Keratinocyte (primary cell): Measurements from ENCODE around the gene KRTAP12-1. TPM values are rescaled to one million over a fixed set of nuclear protein-coding genes. Genes with fewer than 3 reads are reported as not detected.

ENCODE experiments used
- DNase-seq: peaks from one replicate; pipeline ENCODE4 v3.0.0-alpha.2; 2011; ENCODE audit warnings: low read depth, missing footprints, low spot score
- FAIRE-seq: peaks from 2 replicates; lab custom pipeline; 2011; peaks lifted over from hg19 to GRCh38; lab: Jason Lieb, UNC
- H2AFZ ChIP-seq: 2 replicates; pipeline ENCODE4 v1.6.0; 2012; ENCODE audit warnings: low read length, control low read depth, inconsistent platforms; ENCODE audit not compliant: control insufficient read depth
- H3K27ac ChIP-seq: 2 replicates; pipeline ENCODE4 v1.5.1; 2011; ENCODE audit warnings: low read length; ENCODE audit not compliant: control insufficient read depth, insufficient read depth
- H3K27me3 ChIP-seq: 3 replicates; pipeline ENCODE4 v1.6.0; 2011; ENCODE audit warnings: low read length; ENCODE audit not compliant: control insufficient read depth, insufficient read depth; ENCODE audit errors: extremely low read depth
- H3K36me3 ChIP-seq, 2 experiments: 2 replicates in 1 of 2; 3 replicates in 1 of 2; pipeline ENCODE4 v1.5.1; 2011; ENCODE audit warnings: low read length in 2 of 2, mild to moderate bottlenecking in 1 of 2; ENCODE audit not compliant: control insufficient read depth in 2 of 2, insufficient read depth in 2 of 2; ENCODE audit errors: extremely low read depth in 1 of 2
- H3K4me1 ChIP-seq: 3 replicates; pipeline ENCODE4 v1.5.1; 2011; ENCODE audit warnings: low read length; ENCODE audit not compliant: control insufficient read depth, insufficient read depth; ENCODE audit errors: extremely low read depth
- H3K4me2 ChIP-seq: 3 replicates; pipeline ENCODE4 v1.6.0; 2011; ENCODE audit warnings: low read depth, low read length; ENCODE audit not compliant: control insufficient read depth, insufficient read depth; ENCODE audit errors: extremely low read depth
- H3K4me3 ChIP-seq, 3 experiments: fragments of 200-600 bp in 1 of 3; sonication (generic) in 1 of 3; 2 replicates in 2 of 3; 3 replicates in 1 of 3; pipeline ENCODE4 v1.5.1; 2011 to 2016; ENCODE audit warnings: low read length in 3 of 3, mild to moderate bottlenecking in 3 of 3, control low read depth in 2 of 3, inconsistent platforms in 1 of 3, low read depth in 1 of 3, mixed read lengths in 1 of 3, mixed run types in 1 of 3, moderate library complexity in 1 of 3; ENCODE audit not compliant: control insufficient read depth in 2 of 3, insufficient read depth in 2 of 3; ENCODE audit errors: extremely low read depth in 1 of 3
- H3K79me2 ChIP-seq: 2 replicates; pipeline ENCODE4 v1.6.0; 2012; ENCODE audit warnings: low read length; ENCODE audit not compliant: control insufficient read depth, insufficient read depth
- H3K9ac ChIP-seq: 3 replicates; pipeline ENCODE4 v1.6.0; 2011; ENCODE audit warnings: low read length; ENCODE audit not compliant: control insufficient read depth, insufficient read depth; ENCODE audit errors: extremely low read depth
- H3K9me1 ChIP-seq: 3 replicates; pipeline ENCODE4 v1.6.0; 2011; ENCODE audit warnings: low read length; ENCODE audit not compliant: control insufficient read depth, insufficient read depth; ENCODE audit errors: extremely low read depth
- H3K9me3 ChIP-seq: 2 replicates; pipeline ENCODE4 v1.5.1; 2012; ENCODE audit warnings: low read depth, low read length; ENCODE audit not compliant: control insufficient read depth
- H4K20me1 ChIP-seq: 3 replicates; pipeline ENCODE4 v1.6.0; 2011; ENCODE audit warnings: low read length; ENCODE audit not compliant: control insufficient read depth, insufficient read depth; ENCODE audit errors: extremely low read depth
- EZH2 ChIP-seq: IDR thresholded peaks from one replicate; pipeline ENCODE4 v1.6.1; 2012; ENCODE audit warnings: inconsistent platforms, mild to moderate bottlenecking, low read length, moderate library complexity
- dilution Hi-C: fragments of 300-500 bp; cut with MboI; formaldehyde crosslinking; loops from one replicate; pipeline ENCODE4 v1.7.0; 2020; ENCODE audit warnings: low sequenced_read_pairs; ENCODE audit not compliant: extremely low pct_ligation_motif_present
- polyA plus RNA-seq, 5 experiments: library from polyadenylated mRNA; depleted of rRNA in 3 of 5; stranded (reverse) in 3 of 5; stranded (forward) in 1 of 5; unstranded in 1 of 5; fragments of >200 nt; gene quantifications; 1 replicate in 1 of 5; 2 replicates in 3 of 5; 3 replicates in 1 of 5; pipeline versions ENCODE4 v1.2.1 to v1.2.3, GENCODE V29; 2011 to 2012; ENCODE audit warnings: missing spikeins in 2 of 5, low read depth in 1 of 5, low replicate concordance in 1 of 5
- TF ChIP-seq, protein P1 (sequence below), 3 experiments: IDR thresholded peaks in 1 of 3; conservative IDR thresholded peaks in 1 of 3; optimal IDR thresholded peaks in 1 of 3; 2 replicates in 2 of 3; 3 replicates in 1 of 3; pipeline versions ENCODE3 to v1.5.1; 2011; ENCODE audit warnings: low read length in 3 of 3, mild to moderate bottlenecking in 3 of 3, moderate library complexity in 2 of 3, control low read depth in 1 of 3, inconsistent platforms in 1 of 3; ENCODE audit not compliant: insufficient read depth in 2 of 3; ENCODE audit errors: extremely low read depth in 1 of 3

The KRTAP12-1 gene
- polyA plus RNA-seq, 1 donor (not counting 4 experiments of a cell fraction or from before 2014, with no cell fraction given): not detected

DNA sequence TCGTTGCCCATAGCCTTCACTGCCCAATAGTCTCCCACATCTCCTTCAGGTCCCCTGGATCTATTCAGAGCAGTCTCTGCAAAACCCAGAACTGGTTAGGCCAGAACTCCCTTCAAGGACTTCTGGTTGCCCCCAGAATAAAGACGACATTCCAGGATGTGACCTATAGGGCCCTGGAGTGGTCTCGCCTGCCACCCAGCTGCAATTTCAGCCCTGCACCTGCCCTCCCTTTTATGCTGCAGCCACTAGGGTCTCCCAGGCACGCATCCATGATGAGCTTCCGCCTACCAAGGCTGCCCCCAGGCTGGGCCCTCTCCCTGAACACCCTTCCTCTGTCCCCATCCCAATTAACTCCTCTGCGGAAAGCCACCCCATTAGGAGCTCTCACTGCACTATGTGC is 36.6 kb upstream of the KRTAP12-1 start:
- H3K36me3 ChIP-seq: no peaks in the 10 kb centered on the region
- no peaks in the 10 kb centered on the region for H3K9me1 ChIP-seq
- no peak overlapping the region for H3K4me3 ChIP-seq
- H3K4me1 ChIP-seq: no peaks in the 10 kb centered on the region
- no peak for FAIRE-seq
- no peaks in the 10 kb centered on the region for H3K79me2 ChIP-seq
- H3K4me2 ChIP-seq: no peak overlapping the region
- no peaks in the 10 kb centered on the region for H4K20me1 ChIP-seq
- peaks cover 22% of the 10 kb centered on the region for H3K27me3 ChIP-seq
- H3K27ac ChIP-seq: no peak overlapping the region
- no peak overlapping the region for H2AFZ ChIP-seq
- no peak for DNase-seq
- H3K9ac ChIP-seq: no peak overlapping the region
- no peak for TF ChIP-seq EZH2
- TF ChIP-seq, protein P1, sequence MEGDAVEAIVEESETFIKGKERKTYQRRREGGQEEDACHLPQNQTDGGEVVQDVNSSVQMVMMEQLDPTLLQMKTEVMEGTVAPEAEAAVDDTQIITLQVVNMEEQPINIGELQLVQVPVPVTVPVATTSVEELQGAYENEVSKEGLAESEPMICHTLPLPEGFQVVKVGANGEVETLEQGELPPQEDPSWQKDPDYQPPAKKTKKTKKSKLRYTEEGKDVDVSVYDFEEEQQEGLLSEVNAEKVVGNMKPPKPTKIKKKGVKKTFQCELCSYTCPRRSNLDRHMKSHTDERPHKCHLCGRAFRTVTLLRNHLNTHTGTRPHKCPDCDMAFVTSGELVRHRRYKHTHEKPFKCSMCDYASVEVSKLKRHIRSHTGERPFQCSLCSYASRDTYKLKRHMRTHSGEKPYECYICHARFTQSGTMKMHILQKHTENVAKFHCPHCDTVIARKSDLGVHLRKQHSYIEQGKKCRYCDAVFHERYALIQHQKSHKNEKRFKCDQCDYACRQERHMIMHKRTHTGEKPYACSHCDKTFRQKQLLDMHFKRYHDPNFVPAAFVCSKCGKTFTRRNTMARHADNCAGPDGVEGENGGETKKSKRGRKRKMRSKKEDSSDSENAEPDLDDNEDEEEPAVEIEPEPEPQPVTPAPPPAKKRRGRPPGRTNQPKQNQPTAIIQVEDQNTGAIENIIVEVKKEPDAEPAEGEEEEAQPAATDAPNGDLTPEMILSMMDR (optimal IDR thresholded peaks at IDR 0.05 in 1 of 3, IDR thresholded peaks at IDR 0.05 in 1 of 3, conservative IDR thresholded peaks at IDR 0.05 in 1 of 3; ENCODE audit: extremely low read depth in 1 of 3, insufficient read depth in 2 of 3, low read length in 3 of 3): no peak
- dilution Hi-C loops: no loop called here
- H3K9me3 ChIP-seq: peaks cover 2% of the 10 kb centered on the region

DNA sequence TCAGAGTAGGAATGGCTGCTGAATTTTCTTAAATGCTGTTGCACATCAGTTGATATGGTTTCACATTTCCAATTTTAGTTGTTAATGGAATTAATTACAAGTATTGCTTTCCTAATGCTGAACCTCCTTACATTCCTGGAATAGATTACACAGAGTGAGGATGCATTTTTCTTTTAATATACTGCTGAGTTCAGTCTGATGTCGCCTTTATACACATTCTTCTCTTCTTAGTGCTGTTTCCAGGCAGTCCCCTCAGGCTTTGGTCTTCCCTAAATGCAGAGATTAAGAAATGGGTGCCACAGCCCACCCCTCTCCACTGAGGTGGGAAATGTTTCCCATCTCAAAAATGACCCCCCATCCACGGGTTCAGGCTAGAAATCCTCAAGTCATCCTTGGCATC is 36.1 kb upstream of the KRTAP12-1 start:
- H4K20me1 ChIP-seq: no peaks in the 10 kb centered on the region
- dilution Hi-C loops: no loop called here
- no peaks in the 10 kb centered on the region for H3K36me3 ChIP-seq
- H3K9me1 ChIP-seq: no peaks in the 10 kb centered on the region
- peaks cover 22% of the 10 kb centered on the region for H3K27me3 ChIP-seq
- no peak overlapping the region for H3K27ac ChIP-seq
- FAIRE-seq (no peak), DNase-seq (no peak)
- TF ChIP-seq EZH2: no peak
- TF ChIP-seq, protein P1 (optimal IDR thresholded peaks at IDR 0.05 in 1 of 3, IDR thresholded peaks at IDR 0.05 in 1 of 3, conservative IDR thresholded peaks at IDR 0.05 in 1 of 3; ENCODE audit: extremely low read depth in 1 of 3, insufficient read depth in 2 of 3, low read length in 3 of 3): no peak
- no peak overlapping the region for H3K4me3 ChIP-seq
- H3K4me2 ChIP-seq: no peak overlapping the region
- no peak overlapping the region for H2AFZ ChIP-seq
- H3K79me2 ChIP-seq: no peaks in the 10 kb centered on the region
- no peak overlapping the region for H3K9ac ChIP-seq
- H3K4me1 ChIP-seq: no peaks in the 10 kb centered on the region
- H3K9me3 ChIP-seq: peaks cover 2% of the 10 kb centered on the region
